GM19035 (cell line): ENCODE results near the gene TWIST2.

Experiments
- ATAC-seq: cut with Tn5 transposase; IDR thresholded peaks from one replicate; pipeline ENCODE4 v1.9.1; 2021; ENCODE audit not compliant: unreplicated experiment

TWIST2 gene

DNA sequence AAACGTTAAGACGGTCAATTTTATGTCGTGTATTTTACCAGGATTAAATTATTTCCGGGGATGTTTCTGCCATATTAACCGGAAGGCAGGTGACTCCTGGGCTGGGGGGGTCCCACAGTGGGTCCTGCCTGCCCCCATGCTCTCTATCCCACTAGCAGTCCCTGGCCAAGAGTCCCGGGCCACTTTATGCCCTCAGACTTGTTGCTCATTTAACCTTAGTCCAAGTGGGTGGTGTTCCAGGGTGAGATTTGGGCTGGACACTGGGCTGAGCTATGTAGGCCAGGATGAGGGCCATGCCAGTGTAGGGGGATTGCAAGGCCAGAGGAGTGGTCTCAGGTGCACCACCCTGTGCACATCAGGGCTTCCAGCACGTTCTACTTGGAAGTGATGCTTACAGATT, 24.1 kb downstream of the TWIST2 start:
- no peak for ATAC-seq

DNA sequence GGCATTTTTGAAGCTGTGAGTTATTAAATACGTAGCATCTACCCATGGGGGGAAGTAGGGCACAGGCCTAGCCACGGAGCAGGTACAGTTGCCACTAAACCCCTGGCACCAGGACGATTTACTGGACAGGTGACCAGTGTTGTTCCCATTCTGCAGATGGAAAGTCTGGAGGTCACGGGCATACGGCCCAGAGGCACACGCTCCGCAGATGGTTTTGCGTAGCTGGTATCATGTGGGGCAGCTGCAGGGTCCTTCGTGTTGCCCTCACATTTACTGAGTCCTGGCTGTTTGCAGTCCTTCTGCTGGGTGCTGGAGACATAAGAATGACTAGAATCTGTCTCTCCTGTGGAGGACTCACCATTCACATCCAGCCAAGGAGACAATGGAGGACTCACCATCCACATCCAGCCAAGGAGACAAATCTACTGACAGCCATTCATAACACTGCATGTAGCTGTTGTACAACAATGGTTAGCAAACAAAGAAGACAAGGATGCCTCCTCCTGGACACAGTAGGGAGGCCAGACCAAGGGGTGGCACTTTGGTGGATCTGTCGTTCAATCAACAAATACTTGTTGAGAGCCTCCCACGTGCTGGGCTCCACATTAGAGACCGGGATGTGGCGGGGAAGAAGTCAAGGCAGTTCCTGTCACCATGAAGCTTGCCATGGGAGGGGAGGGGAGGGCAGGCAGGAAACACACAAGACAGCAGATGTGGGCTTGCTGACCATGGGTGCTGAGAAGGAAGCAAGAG, 24.9 kb downstream of the TWIST2 start:
- ATAC-seq, result no peak

GRCh38 chr2:238873381-238873801, 25.5 kb downstream of the TWIST2 start:
- no peak for ATAC-seq

DNA sequence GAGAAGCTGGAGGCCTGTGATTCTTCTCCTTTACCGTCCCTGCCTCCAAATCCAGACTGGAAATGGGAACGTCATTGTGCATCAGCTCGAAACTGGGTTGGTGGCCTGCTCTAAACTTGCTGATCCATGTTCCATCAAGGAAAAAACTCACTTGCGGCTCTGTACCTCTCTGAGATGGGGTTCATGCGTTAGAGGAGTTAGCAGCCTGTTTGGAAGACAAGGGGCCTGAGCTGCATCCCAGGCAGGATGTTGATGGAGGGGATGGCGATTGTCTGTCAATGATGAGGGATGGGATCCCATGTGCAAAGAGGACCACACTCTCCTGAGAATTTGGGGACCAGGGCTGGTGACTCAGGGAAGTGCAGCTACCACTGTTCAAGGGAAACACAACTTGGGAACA, 26.0 kb downstream of the TWIST2 start:
- no peak for ATAC-seq

DNA sequence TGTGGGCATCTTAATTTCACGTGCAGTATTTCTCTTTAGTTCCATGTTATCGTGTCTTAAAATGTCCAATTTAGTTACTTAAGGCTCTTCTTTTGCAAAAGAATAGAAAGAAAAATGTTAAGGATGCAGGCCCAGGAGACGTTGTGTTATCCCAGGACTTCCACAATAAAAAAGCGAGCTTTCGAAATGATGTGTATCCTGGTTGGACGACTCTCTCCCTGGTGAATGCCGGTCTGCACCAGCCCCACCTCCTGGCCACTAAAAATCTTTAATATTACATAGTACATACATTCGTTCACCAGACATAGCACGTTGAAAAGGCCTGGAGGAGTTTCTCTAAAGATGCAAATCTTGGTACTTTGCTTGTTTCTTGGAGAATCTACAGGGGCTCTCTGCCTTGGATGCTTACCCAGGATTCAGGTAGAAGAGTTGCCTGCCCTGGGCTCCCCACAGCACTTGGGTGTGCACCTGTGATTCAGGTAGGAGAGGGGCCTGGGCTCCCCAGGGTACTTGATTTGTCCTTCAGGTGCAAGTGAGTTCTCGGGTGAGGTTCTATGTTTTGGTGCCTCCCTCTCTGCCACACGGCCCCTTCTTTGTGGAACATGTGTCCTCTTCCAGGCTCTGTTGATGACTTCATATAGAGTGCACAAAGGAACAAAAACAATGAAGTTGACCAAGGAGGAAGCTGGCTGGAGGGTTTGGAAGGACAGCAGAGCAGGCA, 26.6 kb downstream of the TWIST2 start:
- no peak for ATAC-seq

DNA sequence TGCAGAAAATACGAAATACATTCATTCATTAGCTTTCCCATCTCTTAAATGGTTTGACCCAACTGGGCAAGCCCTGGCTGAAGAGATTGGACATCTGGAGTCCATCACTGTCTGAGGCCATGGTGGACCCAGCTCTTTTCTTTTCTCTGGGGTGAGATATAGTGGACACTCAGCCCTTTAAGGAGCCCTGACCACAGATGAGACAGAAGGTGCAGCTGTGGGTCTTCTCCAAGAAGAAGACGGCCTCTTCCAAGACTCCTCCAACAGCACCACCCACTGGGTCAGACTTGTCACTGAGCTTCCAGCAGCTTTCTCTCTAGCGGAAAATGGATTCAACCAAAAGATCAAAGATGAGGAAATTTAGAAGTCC, 27.2 kb downstream of the TWIST2 start:
- ATAC-seq, result no peak

DNA sequence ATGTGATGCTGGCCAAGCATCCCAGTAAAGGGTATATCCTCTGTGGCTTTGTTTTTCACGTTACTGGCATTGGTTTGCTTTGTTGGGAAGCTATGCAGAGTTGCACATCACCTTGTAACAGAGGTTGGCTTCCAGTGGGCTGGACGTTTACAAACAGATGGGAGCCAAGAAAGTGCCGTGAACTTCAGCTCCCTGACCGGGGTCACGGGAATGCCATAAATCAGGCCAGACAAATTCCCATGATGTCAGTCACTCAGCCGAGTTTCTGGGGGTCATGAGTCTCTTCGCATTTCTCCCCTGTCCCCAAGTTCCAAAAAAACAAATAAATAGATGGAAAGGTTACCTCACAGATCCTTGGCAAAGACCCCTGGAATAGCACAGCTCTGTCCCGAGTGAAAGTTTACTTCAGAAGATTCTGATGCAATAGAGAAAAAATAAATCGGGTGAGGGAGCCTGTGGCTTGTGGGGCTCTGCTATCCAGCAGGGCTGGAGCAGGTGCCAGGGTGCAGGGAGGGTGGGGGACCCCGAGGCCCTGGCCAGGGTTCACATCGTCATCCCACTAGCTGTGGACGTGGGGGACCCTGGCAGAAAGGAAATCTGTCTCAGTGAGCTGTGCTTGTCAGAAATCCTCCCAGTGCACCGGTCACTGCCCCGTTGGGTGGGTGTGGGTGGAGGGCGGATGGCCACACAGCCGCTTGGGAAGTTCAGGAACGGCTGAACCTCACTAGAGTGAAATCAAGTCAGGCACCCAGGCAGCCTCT, 27.8 kb downstream of the TWIST2 start:
- no peak for ATAC-seq

GRCh38 chr2:238876232-238876630, 28.3 kb downstream of the TWIST2 start:
- ATAC-seq, result no peak

DNA sequence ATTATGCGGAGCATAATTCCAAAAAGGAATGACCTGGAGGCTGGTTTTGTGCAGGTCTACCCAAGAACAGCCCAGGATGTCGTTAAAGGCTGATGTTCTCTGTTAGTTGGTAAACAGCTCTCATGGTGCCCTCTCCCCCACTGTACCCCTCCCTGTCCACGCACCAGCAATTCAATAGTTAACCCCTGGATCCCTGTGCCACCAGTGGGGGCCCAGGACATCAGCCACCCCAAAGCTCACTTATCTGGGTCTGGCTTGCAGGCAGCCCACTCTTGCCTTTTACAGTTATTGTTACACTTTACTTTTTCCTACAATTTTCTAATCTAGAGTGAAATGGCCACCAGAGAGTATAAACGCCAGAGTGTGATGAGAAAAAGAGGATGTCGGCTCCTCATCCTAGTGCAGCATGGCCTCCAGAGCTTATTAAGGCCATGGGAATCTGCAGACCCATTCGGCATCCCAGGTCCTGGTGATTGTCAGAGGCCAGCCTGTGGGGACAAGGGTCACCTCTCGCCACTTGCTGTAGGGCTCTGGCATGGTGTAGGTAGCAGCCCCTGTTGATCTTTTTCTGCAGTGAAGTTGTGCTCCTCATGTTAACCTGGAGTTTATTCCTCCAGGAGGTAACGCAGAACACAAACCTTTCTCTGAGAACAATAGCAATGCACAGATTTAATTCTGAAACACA, 30.3 kb downstream of the TWIST2 start:
- no peak for ATAC-seq

GRCh38 chr2:238879043-238879442, 31.2 kb downstream of the TWIST2 start:
- no peak for ATAC-seq

DNA sequence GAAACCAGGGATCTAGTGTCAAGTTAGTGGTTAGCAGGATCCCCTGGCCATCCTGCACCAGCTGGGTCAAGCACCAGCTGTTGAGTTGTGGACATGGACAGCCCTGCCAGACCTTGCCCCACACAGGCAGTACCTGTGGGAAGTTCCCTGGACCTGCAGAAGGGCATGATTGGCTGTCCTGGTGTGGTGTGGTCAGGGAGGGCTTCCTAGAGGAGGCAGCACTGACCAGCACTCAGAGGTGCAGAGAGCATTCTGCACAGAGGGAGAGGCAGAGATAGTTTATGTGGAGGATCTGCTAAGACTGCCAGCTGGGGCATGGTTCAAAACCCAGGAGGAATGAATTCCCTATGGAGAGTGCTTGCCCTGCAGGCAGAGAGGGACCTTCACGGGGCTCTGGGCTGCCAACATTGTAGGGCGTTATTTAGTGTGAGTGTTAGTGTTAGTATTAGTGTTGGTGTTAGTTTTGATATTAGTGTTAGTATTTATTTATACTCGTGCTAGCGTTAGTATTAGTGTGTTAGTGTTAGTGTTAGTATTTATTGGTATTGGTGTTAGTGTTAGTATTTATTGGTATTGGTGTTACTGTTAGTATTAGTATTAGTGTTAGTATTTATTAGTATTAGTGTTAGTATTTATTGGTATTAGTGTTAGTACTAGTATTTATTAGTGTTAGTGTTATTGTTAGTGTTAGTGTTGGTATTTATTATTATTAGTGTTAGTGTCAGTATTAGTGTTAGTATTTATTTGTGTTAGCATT, 31.9 kb downstream of the TWIST2 start:
- ATAC-seq, result no peak

DNA sequence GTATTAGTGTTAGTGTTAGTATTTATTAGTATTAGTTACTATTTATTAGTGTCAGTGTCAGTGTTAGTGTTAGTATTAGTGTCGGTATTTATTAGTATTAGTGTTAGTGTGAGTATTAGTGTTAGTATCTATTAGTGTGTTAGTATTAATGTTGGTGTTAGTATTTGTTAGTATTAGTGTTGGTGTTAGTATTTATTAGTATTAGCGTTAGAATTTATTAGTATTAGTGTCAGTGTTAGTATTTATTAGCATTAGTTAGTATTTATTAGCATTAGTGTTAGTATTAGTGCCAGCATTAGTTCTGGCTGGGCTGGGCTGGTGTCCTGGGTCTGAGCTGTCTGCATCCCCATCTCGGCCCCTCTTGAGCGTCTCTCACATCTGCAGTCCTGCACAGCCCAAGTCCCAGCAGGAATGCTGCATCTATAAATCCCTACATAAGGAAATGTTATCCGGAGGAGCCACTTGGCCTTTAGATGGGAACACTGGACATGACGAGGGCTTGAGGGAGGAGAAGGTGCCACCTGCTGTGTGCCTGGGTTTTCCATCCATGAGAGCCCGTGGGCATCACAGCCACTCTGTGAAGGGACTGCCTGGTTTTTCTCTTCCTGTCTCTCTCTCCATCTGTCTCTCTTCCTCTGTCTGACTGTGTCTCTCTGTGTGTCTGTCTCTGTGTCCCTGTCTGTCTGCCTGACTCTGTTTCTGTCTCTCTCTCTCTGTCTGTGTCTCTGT, 33.6 kb downstream of the TWIST2 start:
- ATAC-seq, result no peak

DNA sequence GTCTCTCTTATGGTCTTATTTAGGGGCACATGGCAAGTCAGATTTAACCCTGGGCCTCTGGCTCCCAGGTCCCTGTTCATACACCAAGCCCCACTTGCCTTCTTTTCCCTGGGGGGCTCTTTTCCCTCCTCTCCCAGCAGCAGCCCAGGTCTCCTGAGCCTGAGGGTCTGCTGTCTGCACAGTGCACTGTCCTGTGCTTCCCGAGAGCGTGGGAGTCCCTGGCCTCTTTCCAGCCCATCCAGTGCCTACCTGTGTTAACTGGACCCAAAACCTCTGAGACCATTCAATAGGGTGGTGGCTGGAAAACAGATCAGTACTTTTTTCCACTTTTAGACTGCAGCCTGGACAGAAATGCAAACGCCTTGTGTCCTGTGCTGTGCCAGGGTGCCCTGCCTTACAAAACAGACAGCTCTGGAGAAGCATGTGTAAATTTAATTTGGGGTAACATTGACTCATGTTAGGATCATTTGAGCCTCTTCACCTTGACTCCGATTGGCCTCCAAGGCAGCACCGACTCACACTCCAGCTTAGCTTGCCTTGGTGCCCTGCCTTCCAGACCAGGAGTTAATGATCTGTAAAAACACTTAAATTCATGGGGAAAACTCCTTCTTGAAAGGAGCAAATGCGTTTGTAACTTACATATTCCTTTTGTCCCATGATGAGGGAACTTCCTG, 34.3 kb downstream of the TWIST2 start:
- no peak for ATAC-seq

GRCh38 chr2:238883421-238883901, 35.6 kb downstream of the TWIST2 start:
- ATAC-seq, result no peak

GRCh38 chr2:238884122-238884811, 36.4 kb downstream of the TWIST2 start:
- no peak for ATAC-seq

- no peak for ATAC-seq
These were observed 37.0 kb downstream of the TWIST2 start for GRCh38 chr2:238884812-238885408.

- ATAC-seq, result no peak
These were observed 38.7 kb downstream of the TWIST2 start for GRCh38 chr2:238886453-238887094.

DNA sequence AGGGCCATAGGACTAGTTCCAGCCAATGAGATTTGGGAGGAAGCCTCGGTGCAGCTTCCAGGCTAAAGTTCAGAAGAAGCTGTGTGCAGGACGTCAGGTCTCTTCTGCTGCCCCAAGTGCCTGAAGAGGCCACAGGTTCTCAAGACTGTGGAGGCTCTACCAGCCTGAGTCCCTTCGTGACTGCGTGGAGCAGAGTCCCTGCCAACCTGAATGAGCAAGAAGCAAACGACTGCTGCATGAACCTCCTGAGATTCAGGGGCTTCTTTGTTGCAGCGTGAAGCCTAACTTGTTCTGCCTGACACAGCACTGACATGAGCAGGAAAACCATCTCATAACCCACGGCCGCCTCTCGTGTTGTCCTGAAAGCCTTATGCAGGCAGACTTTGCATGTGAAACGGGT, 39.7 kb downstream of the TWIST2 start:
- ATAC-seq, result no peak
